ENCODE data around the gene IGF2BP2.
"Not testable (repeated sequence)": the region's sequence is repeated elsewhere in the genome, so short reads cannot be mapped to it uniquely, and the experiment has no call there.

IGF2BP2 gene

GRCh38 chr3:185789134-185789533 lies 35.7 kb downstream of the IGF2BP2 start:
- Histone ChIP-seq H3K36me3 (no peaks in the 10 kb centered on the region), H4K20me1 (no peaks in the 10 kb centered on the region), H3K4me1 (no peaks in the 10 kb centered on the region), H3K4me2 (no peak overlapping the region), H3K27me3 (no peaks in the 10 kb centered on the region), H3K9ac (no peak overlapping the region), H3K27ac (no peak overlapping the region), H3K9me3 (no peaks in the 10 kb centered on the region), H3K4me3 (no peak overlapping the region)
- no peak for TF ChIP-seq Cebpa-rat (IDR thresholded peaks at IDR 0.05)

GRCh38 chr3:185788292-185788691 lies 36.5 kb downstream of the IGF2BP2 start:
- Histone ChIP-seq H3K9ac (no peak overlapping the region), H3K4me3 (no peak overlapping the region), H3K27ac (no peak overlapping the region), H3K27me3 (no peaks in the 10 kb centered on the region), H3K4me1 (no peaks in the 10 kb centered on the region), H3K36me3 (no peaks in the 10 kb centered on the region), H3K4me2 (no peak overlapping the region), H4K20me1 (no peaks in the 10 kb centered on the region), H3K9me3 (no peaks in the 10 kb centered on the region)
- TF ChIP-seq Cebpa-rat (IDR thresholded peaks at IDR 0.05), result no peak

- Histone ChIP-seq H3K9me3 (no peaks in the 10 kb centered on the region), H3K4me3 (no peak overlapping the region), H3K4me2 (no peak overlapping the region), H3K4me1 (peaks cover 5% of the 10 kb centered on the region), H3K27me3 (no peaks in the 10 kb centered on the region), H4K20me1 (no peaks in the 10 kb centered on the region), H3K36me3 (no peaks in the 10 kb centered on the region), H3K27ac (no peak overlapping the region), H3K9ac (no peak overlapping the region)
- no peak for TF ChIP-seq Cebpa-rat (IDR thresholded peaks at IDR 0.05)
Measured at GRCh38 chr3:185786956-185787877, 37.6 kb downstream of the IGF2BP2 start.

- not testable (repeated sequence) for H3K27ac ChIP-seq, H3K4me3 ChIP-seq, H3K4me2 ChIP-seq, H3K27me3 ChIP-seq, H3K9ac ChIP-seq, H3K36me3 ChIP-seq, H4K20me1 ChIP-seq, H3K9me3 ChIP-seq
- H3K4me1 ChIP-seq, result peaks cover 15% of the 10 kb centered on the region
Measured at GRCh38 chr3:185786258-185786657, 38.6 kb downstream of the IGF2BP2 start.

GRCh38 chr3:185784317-185784716 lies 40.5 kb downstream of the IGF2BP2 start:
- Histone ChIP-seq H3K9me3 (no peaks in the 10 kb centered on the region), H3K27me3 (no peaks in the 10 kb centered on the region), H3K4me2 (no peak overlapping the region), H3K27ac (no peak overlapping the region), H3K9ac (no peak overlapping the region), H4K20me1 (no peaks in the 10 kb centered on the region), H3K4me1 (peaks cover 20% of the 10 kb centered on the region), H3K4me3 (no peak overlapping the region), H3K36me3 (no peaks in the 10 kb centered on the region)
- no peak for TF ChIP-seq Cebpa-rat (IDR thresholded peaks at IDR 0.05)

GRCh38 chr3:185781759-185782158 lies 43.1 kb downstream of the IGF2BP2 start:
- Histone ChIP-seq H4K20me1 (no peaks in the 10 kb centered on the region), H3K4me3 (no peak overlapping the region), H3K36me3 (no peaks in the 10 kb centered on the region), H3K4me2 (peak overlapping the region; percentile 55), H3K4me1 (peaks cover 20% of the 10 kb centered on the region), H3K9ac (no peak overlapping the region), H3K9me3 (no peaks in the 10 kb centered on the region), H3K27me3 (no peaks in the 10 kb centered on the region), H3K27ac (no peak overlapping the region)
- TF ChIP-seq Cebpa-rat (IDR thresholded peaks at IDR 0.05), result no peak

GRCh38 chr3:185779461-185779860 lies 45.4 kb downstream of the IGF2BP2 start:
- H3K4me1 ChIP-seq, result peaks cover 20% of the 10 kb centered on the region

GRCh38 chr3:185778821-185779220 lies 46.0 kb downstream of the IGF2BP2 start:
- no peak for TF ChIP-seq Cebpa-rat (IDR thresholded peaks at IDR 0.05)
- H3K9me3 ChIP-seq, result no peaks in the 10 kb centered on the region
- no peak overlapping the region for H3K9ac ChIP-seq
- H3K36me3 ChIP-seq, result no peaks in the 10 kb centered on the region
- peaks cover 20% of the 10 kb centered on the region for H3K4me1 ChIP-seq
- H3K4me3 ChIP-seq, result no peak overlapping the region
- H3K27me3 ChIP-seq, result no peaks in the 10 kb centered on the region
- no peak overlapping the region for H3K4me2 ChIP-seq
- H4K20me1 ChIP-seq, result no peaks in the 10 kb centered on the region
- no peak overlapping the region for H3K27ac ChIP-seq

More at GRCh38 chr3:185779461-185779860, 45.4 kb downstream of the IGF2BP2 start:
- Histone ChIP-seq H3K36me3 (no peaks in the 10 kb centered on the region), H3K4me2 (no peak overlapping the region), H3K9ac (no peak overlapping the region), H3K27me3 (no peaks in the 10 kb centered on the region), H3K9me3 (no peaks in the 10 kb centered on the region), H3K4me3 (no peak overlapping the region), H4K20me1 (no peaks in the 10 kb centered on the region), H3K27ac (no peak overlapping the region)
- no peak for TF ChIP-seq Cebpa-rat (IDR thresholded peaks at IDR 0.05)

GRCh38 chr3:185778094-185778493 lies 46.7 kb downstream of the IGF2BP2 start:
- H3K4me1 ChIP-seq, result peaks cover 20% of the 10 kb centered on the region
- H3K4me2 ChIP-seq, result no peak overlapping the region
- TF ChIP-seq Cebpa-rat (IDR thresholded peaks at IDR 0.05), result no peak

GRCh38 chr3:185770109-185770508 lies 54.7 kb downstream of the IGF2BP2 start:
- Histone ChIP-seq H3K27ac (no peak overlapping the region), H3K9ac (no peak overlapping the region), H3K4me2 (no peak overlapping the region), H4K20me1 (no peaks in the 10 kb centered on the region), H3K36me3 (no peaks in the 10 kb centered on the region), H3K9me3 (no peaks in the 10 kb centered on the region), H3K27me3 (no peaks in the 10 kb centered on the region), H3K4me3 (no peak overlapping the region), H3K4me1 (peaks cover 4% of the 10 kb centered on the region)
- TF ChIP-seq Cebpa-rat (IDR thresholded peaks at IDR 0.05), result no peak

More at GRCh38 chr3:185778094-185778493, 46.7 kb downstream of the IGF2BP2 start:
- Histone ChIP-seq H3K36me3 (no peaks in the 10 kb centered on the region), H3K4me3 (no peak overlapping the region), H4K20me1 (no peaks in the 10 kb centered on the region), H3K27ac (no peak overlapping the region), H3K27me3 (no peaks in the 10 kb centered on the region), H3K9ac (no peak overlapping the region), H3K9me3 (no peaks in the 10 kb centered on the region)

GRCh38 chr3:185768578-185768982 lies 56.3 kb downstream of the IGF2BP2 start:
- not testable (repeated sequence) for H3K36me3 ChIP-seq, H3K9me3 ChIP-seq, H3K27ac ChIP-seq, H3K9ac ChIP-seq, H3K4me2 ChIP-seq, H3K4me3 ChIP-seq, H3K27me3 ChIP-seq, H4K20me1 ChIP-seq
- H3K4me1 ChIP-seq, result peaks cover 20% of the 10 kb centered on the region

Measured in BLaER1 (cell line).